ENCODE measurements around the gene OXCT1. TPM values are rescaled to one million over a fixed set of nuclear protein-coding genes. Genes with fewer than 3 reads are reported as not detected.

Gene OXCT1
- total RNA-seq, 3 donors from 2014 or later: 8.9 to 27.0 (median 14.9) TPM

DNA sequence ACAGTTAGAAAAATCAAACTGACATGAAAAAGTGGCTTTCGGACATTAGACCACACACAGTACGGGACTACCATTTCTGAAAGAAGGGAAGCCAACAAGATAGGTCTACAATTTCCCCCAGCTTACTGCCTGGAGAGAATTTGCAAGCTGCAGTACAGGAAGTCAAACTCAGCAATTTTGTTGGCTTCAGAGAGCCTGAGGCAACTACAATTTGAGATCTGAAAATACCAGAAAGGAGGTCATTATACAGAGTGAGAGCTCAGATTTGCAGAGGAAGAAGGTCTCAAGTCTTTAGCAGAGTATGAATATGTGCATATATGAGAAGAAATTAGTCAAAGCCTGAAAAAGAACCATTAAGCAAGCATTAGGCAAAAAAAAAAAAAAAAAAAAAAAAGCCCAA lies 83.0 kb downstream of the OXCT1 start:
- TF ChIP-seq, protein P1, sequence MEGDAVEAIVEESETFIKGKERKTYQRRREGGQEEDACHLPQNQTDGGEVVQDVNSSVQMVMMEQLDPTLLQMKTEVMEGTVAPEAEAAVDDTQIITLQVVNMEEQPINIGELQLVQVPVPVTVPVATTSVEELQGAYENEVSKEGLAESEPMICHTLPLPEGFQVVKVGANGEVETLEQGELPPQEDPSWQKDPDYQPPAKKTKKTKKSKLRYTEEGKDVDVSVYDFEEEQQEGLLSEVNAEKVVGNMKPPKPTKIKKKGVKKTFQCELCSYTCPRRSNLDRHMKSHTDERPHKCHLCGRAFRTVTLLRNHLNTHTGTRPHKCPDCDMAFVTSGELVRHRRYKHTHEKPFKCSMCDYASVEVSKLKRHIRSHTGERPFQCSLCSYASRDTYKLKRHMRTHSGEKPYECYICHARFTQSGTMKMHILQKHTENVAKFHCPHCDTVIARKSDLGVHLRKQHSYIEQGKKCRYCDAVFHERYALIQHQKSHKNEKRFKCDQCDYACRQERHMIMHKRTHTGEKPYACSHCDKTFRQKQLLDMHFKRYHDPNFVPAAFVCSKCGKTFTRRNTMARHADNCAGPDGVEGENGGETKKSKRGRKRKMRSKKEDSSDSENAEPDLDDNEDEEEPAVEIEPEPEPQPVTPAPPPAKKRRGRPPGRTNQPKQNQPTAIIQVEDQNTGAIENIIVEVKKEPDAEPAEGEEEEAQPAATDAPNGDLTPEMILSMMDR (IDR thresholded peaks at IDR 0.05): no peak
- H3K4me1 ChIP-seq (ENCODE audit: low read depth): no peaks in the 10 kb centered on the region
- intact Hi-C loops (cut with DNase I, micrococcal nuclease): no loop called here
- no peak for ATAC-seq
- no peak overlapping the region for H3K4me3 ChIP-seq
- no peak for DNase-seq
- H3K9me3 ChIP-seq: no peaks in the 10 kb centered on the region
- no peaks in the 10 kb centered on the region for H3K36me3 ChIP-seq (ENCODE audit: low read depth)

DNA sequence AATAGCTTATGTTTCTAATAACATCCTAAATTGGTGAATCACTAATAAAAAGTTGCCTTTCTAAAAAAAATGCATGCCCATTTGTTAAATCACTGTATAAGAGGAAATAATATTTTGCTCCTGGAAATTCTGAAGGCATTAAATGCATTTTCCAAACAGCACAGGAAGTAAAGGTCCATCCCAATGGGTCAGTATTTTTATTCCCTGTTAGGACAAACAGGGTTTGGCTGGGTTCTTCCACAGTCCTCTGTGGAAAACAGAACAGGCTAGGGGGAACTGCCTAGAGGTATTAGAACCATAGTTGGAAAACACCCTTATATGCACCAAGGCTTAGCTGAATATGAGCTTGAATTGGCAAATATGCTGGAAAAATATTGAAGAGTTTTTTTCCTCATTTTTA lies 85.2 kb downstream of the OXCT1 start:
- DNase-seq (no peak), ATAC-seq (no peak)
- no peak overlapping the region for H3K4me3 ChIP-seq
- H3K9me3 ChIP-seq: no peaks in the 10 kb centered on the region
- H3K4me1 ChIP-seq (ENCODE audit: low read depth): no peaks in the 10 kb centered on the region
- intact Hi-C loops (cut with DNase I, micrococcal nuclease): no loop called here
- no peaks in the 10 kb centered on the region for H3K36me3 ChIP-seq (ENCODE audit: low read depth)
- TF ChIP-seq, protein P1 (IDR thresholded peaks at IDR 0.05): no peak

DNA sequence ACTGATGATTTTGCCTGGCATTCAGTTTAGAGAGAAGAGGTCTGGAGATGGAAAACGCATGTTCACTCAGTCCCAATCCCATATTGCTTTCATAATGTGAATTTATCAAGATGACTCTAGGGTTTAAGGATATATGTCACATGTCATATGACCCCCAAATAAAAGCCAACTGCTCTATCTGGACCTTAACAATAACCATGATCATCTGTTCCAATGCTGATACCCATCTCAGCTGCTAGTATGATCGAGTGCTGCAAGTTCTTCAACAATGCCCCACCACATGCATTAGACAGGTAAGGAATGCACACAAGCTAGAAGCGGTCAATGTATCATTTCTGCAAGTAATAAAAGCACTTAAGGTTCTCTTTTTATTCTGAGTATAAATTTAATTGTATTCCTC lies 91.8 kb downstream of the OXCT1 start:
- Histone ChIP-seq H3K4me1 (ENCODE audit: low read depth) (no peaks in the 10 kb centered on the region), H3K9me3 (no peaks in the 10 kb centered on the region), H3K4me3 (no peak overlapping the region), H3K36me3 (ENCODE audit: low read depth) (no peaks in the 10 kb centered on the region)
- ATAC-seq (no peak), DNase-seq (no peak)
- intact Hi-C loops (cut with DNase I, micrococcal nuclease): no loop called here
- TF ChIP-seq, protein P1 (IDR thresholded peaks at IDR 0.05): no peak

DNA sequence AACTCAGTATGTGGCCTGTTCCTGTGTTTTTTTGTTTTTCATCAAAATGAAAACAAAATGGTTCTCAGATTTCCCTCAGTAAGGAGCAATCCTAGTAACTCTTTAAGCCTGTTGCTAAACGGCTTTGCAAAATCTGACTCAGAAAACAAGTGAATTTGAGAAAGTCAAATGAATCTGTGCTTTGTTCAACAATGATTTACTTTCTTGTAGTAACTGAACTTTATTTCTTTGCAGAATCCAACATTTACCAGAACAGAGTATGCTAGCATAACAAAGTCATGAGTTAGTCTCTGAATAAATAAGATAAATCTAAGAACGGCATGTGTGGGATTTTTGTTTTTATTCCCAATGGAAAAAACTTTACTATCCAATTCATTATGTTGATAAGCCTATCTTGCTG lies 93.8 kb downstream of the OXCT1 start:
- Histone ChIP-seq H3K36me3 (ENCODE audit: low read depth) (no peaks in the 10 kb centered on the region), H3K9me3 (no peaks in the 10 kb centered on the region), H3K4me1 (ENCODE audit: low read depth) (no peaks in the 10 kb centered on the region), H3K4me3 (no peak overlapping the region)
- no peak for ATAC-seq
- TF ChIP-seq, protein P1 (IDR thresholded peaks at IDR 0.05): no peak
- DNase-seq: no peak
- intact Hi-C loops (cut with DNase I, micrococcal nuclease): no loop called here

DNA sequence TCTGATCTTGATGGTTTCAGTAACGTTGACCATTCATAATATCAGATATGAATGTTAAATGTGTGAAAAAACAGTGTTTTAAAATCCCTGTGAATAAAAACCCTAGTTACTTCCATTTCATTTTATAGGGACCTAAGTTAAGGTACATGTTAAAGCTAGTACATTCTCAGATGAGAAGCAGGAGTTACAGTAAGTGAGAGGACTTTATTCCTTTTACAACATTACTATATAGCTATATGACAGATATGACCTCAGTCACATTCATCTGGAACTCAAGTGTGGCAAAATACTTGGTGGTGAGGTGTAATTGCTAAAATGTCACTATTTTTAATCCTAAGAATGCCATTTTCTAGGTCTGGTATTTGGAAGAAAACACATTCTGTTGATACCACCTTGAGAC lies 96.4 kb downstream of the OXCT1 start:
- Histone ChIP-seq H3K4me3 (no peak overlapping the region), H3K36me3 (ENCODE audit: low read depth) (no peaks in the 10 kb centered on the region), H3K4me1 (ENCODE audit: low read depth) (no peaks in the 10 kb centered on the region), H3K9me3 (no peaks in the 10 kb centered on the region)
- DNase-seq: no peak
- TF ChIP-seq, protein P1 (IDR thresholded peaks at IDR 0.05): no peak
- ATAC-seq: peak; percentile 54
- intact Hi-C loops (cut with DNase I, micrococcal nuclease): no loop called here

DNA sequence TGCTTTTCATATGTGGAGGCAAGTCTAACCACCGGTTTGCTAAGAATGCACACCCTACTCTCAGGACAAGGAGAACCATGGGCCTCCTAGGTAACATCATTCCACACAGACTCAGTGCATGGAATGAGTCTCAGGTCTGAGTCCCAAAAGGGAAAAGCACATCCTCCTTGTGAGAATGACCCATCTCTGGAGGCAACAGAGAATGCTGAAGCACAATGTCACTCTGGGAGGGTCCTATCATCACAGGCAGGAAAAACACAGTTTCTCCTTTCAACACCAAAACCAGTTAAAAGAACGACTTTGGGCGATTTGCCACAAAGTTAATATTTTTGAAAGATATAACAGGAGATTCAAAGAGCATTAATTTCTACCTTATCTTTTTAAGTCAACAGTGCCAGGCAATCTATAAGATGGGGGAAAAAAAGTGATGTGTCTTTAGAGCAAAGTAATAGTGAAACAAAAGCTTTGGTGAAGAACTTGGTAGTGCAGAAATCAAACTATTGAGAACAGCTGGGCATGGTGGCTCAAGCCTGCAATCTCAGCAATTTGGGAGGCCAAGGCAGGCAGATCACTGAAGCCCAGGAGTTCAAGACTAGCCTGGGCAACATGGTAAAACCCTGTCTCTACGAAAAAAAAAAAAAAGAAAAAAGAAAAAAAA lies 97.3 kb downstream of the OXCT1 start:
- H3K36me3 ChIP-seq (ENCODE audit: low read depth): no peaks in the 10 kb centered on the region
- TF ChIP-seq, protein P1 (IDR thresholded peaks at IDR 0.05): no peak
- H3K9me3 ChIP-seq: no peaks in the 10 kb centered on the region
- no peak overlapping the region for H3K4me3 ChIP-seq
- H3K4me1 ChIP-seq (ENCODE audit: low read depth): no peaks in the 10 kb centered on the region
- ATAC-seq (no peak), DNase-seq (no peak)
- intact Hi-C loops (cut with DNase I, micrococcal nuclease): no loop called here
